Activated CD4-positive, alpha-beta T cell treated with anti-CD3 and anti-CD28 coated beads, Interleukin-2, Interleukin-6, amounts not matched to agents 100 ng/mL and 50 ng/mL, durations not matched to agents 16 hours and 8 hours (primary cell): Measurements from ENCODE around the gene TTLL4.
A peak's percentile ranks its signal among the peaks of the same experiment; 100 is the strongest.

Source experiments
- DNase-seq: peaks from one replicate; pipeline ENCODE4 v3.0.0-alpha.2; 2020

TTLL4 gene

GRCh38 chr2:218710687-218711549 lies at the start of gene TTLL4:
Gene TTLL4 (plus strand): TSS chr2:218710835. CDS start chr2:218737677, 26,842 bp downstream.
- peak; percentile 99 for DNase-seq

- no peak for DNase-seq
These were observed 48.3 kb upstream of the TTLL4 start for GRCh38 chr2:218662377-218662776.

DNA sequence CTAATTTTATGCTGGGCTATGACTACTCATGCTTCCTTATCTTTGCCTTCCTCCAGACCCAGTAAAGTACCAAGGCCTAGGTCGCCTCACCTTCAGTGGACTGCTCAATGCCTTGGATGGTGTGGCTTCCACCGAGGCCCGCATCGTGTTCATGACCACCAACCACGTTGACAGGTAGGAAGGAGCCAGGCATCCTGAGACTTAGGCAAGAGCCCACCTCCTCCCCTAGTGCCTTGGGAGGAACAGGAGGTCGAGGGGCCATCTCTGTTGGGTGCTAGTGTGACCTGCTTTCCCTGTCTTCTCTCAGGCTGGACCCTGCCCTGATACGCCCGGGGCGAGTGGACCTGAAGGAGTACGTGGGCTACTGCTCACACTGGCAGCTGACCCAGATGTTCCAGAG lies 47.8 kb upstream of the TTLL4 start:
- no peak for DNase-seq

DNA sequence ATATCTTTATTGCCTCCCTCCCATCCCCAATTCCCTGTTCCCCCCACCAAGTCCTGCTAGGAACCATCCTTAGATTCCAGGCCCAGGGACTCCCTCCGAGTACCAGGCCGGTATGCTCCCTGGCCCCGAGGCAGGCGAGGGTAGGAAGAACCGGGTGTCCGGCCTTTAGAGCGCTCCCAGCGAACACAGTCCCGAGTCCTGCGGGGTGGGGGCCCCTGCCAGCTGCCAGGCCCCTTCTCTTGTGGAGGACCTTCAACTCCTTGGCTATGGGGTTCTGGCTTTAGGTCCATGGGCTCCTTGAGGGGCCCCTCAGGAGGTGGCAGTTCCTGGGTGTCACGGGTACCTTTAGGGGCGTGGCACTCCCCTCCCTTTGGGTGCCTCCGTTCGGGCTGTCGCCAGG lies 46.7 kb upstream of the TTLL4 start:
- no peak for DNase-seq

DNA sequence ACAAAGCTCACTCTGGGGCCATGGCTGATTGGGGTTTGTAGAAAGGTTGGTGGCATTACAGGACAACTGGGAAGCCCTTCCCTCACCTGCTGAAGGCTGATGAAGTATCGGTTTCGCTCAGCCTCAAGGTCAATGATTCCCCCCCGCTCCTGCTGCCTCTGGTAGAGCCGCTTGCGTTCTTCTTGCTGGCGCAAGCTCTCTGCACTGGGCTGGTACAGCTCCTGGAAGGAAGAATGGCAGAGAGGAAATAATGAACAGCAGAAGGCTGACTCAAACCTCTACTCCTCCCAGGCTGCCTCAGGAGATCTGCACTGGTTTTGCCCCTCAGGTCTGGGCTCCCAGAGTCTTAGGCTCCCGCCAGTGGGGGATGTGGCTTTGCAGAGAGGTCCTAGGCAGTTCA lies 46.0 kb upstream of the TTLL4 start:
- DNase-seq: no peak

DNA sequence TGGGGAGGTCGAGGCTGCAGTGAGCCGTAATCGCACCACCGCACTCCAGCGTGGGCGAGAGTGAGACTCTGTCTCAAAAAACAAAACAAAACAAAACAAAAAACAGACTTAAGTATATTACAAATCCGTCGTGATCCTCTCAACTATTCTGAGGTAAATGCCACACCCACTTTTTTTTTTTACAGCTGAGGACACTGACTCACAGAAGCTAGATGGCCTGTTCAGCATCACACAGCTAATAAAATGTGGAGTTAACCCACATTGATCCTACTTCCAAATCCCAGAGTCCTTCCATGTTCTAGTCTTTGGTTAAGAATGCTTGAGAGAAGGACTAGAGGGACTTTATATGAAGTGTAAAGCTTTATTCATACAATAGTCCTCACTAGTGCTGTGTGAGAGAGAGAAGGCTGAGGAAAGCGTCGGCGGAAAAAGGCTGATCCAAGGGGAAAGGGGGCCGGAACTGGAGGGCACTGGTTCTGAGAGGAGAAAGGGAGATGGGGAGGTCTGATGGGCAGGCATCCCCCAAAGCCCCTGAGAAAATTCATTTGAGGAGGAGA lies 39.5 kb upstream of the TTLL4 start:
- no peak for DNase-seq

DNA sequence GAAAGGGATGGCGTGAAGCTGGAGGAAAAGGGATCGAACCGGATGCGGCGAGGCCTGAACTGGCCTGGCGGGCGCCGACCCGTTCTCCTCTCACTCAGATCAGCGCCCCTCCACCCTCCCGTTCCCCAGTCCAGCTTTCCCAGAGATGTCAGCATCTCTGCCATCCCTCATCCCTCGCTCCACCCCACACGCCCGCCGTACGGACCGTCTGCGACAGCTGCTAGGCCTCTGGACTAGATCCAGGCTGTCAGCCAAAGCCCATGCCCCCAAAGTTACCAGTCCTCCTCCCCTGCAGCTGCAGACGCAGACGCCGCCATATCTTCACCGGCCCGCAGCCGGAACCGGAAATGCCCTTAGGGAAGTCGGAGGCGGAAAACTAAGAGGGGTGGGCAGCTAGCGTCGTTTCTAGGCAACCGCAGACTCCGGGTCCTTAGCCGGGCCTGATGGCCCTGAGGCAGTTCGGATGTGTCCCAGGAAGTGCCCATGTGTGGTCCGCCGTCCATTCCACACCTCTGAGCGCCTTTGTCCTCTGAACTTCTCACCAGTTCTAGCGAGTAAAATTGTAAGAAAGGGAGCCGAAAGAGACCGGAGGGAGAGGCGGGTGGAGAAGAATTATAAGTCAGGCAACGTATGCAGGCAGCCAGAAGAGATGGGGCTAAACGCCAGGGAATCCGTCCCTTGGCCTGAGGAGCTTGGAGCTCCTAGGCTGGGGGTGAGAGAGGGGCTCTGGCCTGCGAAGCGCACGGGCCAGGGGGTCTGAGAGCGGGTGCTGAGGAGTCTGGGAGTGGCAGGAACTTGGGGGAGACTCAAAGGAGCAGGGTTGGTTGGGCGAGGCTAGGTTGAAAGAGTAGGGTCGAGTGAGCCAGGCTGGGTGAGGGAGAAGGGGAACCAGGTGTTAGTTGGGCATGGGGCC lies 38.7 kb upstream of the TTLL4 start, which contains the start of the genes RNF25 and STK36:
Gene RNF25 (minus strand): TSS at position 349 of the 913 bp plus-strand sequence. CDS start 32 bp downstream, at position 317.
Gene STK36 (plus strand): TSS at position 433 of the 913 bp plus-strand sequence. CDS start 744 bp downstream, outside the sequence.
- peak; percentile 92 for DNase-seq

DNA sequence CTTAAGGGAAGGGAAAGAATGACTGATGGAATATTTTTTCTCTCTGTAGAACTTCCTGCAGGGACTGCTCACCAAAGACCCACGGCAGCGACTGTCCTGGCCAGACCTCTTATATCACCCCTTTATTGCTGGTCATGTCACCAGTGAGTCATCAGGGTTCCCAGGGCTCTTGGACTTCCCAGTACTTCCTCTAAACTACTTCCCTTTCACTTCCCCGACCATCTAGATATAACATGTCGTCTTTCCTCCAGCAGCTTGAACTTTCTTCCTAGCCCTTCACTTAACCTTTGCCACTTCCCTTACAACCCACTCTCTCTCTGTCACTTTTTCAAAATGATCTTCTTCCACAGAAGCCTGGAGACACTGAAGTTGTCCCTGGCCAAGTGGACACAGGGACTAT lies 31.5 kb upstream of the TTLL4 start:
- DNase-seq: no peak

DNA sequence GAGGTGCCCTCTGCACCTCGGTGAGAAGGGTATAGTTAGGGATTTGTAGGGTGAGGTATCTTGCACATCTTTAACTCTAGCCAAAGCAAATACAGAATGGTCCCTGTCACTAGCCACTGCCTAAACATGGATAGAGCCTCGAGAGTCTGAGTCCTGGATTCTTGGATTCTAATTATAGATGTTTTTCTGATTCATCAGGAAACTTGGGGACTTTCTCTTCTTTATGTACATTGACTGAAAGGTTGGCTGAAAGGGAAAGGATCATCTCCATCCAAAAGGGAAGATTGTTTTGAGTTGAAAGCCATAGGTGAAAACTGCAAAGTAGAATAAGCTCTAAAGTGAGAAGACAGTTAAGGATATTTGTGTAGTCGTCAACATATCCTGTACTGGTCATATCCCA lies 30.6 kb upstream of the TTLL4 start:
- no peak for DNase-seq

DNA sequence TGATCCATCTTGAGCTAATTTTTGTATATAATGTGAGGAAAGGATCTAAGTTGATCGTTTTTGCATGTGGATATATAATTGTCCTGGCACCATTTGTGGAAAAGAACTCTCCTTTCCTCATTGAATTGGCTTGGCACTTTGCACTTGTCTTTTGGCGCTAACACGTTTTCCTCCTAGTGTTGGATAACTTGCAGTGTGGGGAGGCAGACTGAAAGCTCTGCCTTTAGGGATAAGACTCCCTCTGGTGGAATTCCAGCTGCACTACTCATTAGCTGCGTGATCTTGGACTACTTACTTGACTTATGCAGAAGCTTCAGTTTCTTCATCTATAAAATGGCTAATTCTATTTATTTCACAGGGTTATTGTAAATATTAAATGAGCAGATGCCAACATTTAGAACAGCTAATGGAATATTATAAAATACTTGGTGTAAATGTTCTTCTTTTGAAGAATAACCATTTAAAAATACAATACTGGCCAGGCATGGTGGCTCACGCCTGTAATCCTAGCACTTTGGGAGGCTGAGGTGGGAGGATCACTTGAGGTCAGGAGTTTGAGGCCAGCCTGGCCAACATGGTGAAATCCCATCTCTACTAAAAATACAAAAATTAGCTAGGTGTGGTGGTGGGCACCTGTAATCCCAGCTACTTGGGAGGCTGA lies 23.1 kb upstream of the TTLL4 start:
- DNase-seq: peak; percentile 49

DNA sequence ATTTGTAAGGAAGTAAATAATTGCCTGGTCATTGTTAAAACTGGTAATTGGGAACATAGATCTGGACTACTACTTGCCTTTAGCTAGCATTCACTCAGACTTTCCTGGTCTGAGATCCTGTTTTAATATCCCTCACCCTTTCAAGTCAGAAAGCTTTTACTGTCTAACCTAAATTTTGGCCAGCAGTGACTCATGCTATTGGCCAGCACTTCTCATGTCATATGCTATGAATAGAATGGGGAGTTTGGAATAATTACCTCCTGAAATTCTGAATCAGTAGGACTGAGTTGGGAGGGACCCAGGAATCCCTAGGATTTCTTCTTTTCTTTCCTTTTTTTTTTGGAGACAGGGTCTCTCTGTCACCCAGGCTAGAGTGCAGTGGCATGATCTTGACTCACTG lies 19.4 kb upstream of the TTLL4 start:
- no peak for DNase-seq

- DNase-seq: no peak
These were observed 16.1 kb upstream of the TTLL4 start for GRCh38 chr2:218694405-218695145.

DNA sequence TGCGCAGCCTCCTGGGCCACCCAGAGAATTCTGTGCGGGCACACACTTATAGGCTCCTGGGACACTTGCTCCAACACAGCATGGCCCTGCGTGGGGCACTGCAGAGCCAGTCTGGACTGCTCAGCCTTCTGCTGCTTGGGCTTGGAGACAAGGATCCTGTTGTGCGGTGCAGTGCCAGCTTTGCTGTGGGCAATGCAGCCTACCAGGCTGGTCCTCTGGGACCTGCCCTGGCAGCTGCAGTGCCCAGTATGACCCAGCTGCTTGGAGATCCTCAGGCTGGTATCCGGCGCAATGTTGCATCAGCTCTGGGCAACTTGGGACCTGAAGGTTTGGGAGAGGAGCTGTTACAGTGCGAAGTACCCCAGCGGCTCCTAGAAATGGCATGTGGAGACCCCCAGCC lies 11.8 kb upstream of the TTLL4 start:
- no peak for DNase-seq

DNA sequence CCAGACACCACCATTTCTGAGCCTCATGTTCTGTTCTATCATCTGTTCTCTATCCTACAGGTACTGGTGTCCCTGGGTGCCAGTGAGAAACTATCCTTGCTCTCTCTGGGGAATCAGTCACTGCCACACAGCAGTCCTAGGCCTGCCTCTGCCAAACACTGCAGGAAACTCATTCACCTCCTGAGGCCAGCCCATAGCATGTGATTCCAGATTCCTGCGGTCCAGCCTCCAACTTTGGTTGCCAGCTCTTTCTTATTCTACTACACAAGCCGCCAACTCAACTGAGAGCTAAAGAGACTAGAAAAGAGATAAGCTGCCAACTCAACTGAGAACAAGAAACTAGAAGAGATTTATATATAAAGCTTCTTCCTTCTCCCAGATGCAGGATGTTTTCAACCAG lies 8.8 kb upstream of the TTLL4 start:
- no peak for DNase-seq

- no peak for DNase-seq
These were observed 7.3 kb upstream of the TTLL4 start for GRCh38 chr2:218703341-218703740.

DNA sequence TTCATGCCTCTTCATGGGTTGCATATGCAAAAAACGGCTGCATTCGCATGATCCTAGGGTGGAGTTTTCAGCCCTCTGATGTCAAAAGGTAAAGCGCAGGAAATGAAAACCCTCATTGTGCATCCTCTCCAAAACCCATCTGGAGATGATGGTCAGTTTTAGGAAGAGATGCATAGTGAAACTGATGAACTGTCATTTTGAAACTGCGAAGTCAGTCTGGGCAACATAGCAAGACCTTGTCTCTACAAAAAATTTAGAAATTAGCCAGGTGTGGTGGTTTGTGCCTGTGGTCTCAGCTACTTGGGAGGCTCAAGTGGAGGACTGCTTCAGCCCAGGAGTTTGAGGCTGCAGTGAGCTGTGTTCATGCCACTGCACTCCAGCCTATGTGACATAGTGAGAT lies 2.5 kb upstream of the TTLL4 start:
- peak; percentile 70 for DNase-seq

GRCh38 chr2:218709908-218710307 lies 727 bp upstream of the TTLL4 start:
- no peak for DNase-seq

- DNase-seq: no peak
These were observed 325 bp upstream of the TTLL4 start for GRCh38 chr2:218710334-218710686.

- no peak for DNase-seq
These were observed 905 bp downstream of the TTLL4 start for GRCh38 chr2:218711550-218711929.

- peak; percentile 21 for DNase-seq
These were observed 3.3 kb downstream of the TTLL4 start for GRCh38 chr2:218713922-218714321.

- no peak for DNase-seq
These were observed 5.4 kb downstream of the TTLL4 start for GRCh38 chr2:218716070-218716469.

DNA sequence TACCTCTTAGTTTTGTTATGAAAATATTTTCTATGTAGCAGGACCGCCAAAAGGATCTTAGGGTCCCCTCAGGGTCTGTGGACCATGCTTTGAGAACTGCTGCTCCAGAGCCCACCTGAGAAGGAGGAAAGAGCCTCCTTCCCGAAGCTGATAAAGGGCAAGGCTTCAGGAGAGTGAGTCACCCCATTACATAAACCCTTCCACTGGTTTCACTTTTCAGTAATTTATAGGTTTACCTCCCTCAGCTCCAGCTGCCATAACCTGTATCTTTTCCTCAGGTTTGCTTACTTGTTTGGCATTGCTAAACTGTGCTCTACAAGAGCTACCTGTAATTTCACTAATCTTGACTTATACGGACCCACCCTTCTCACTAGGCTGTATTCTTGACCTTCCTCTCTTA lies 6.6 kb downstream of the TTLL4 start:
- no peak for DNase-seq
